Caki2 (cell line): Measurements from ENCODE around the gene EPHB1. TPM values are rescaled to one million over a fixed set of nuclear protein-coding genes. Genes with fewer than 3 reads are reported as not detected.

ENCODE experiments used
- DNase-seq: peaks from one replicate; pipeline ENCODE4 v3.0.0-alpha.2; 2015; ENCODE audit warnings: low read depth
- in situ Hi-C: cut with HindIII; loops from 2 replicates; pipeline ENCODE4 v1.10.0; 2016; ENCODE audit warnings: low sequenced_read_pairs, low pct_unique_long_range_greater_than_20kb, mixed read lengths
- total RNA-seq: library from RNA; depleted of rRNA; stranded (reverse); fragments of >200 nt; shearing (Covaris generic); gene quantifications from 2 replicates; pipeline ENCODE4 v1.2.3, GENCODE V29; 2014; ENCODE audit warnings: low replicate concordance

Gene EPHB1
- total RNA-seq, 1 experiment from 2014 or later, result 4.1 TPM

DNA sequence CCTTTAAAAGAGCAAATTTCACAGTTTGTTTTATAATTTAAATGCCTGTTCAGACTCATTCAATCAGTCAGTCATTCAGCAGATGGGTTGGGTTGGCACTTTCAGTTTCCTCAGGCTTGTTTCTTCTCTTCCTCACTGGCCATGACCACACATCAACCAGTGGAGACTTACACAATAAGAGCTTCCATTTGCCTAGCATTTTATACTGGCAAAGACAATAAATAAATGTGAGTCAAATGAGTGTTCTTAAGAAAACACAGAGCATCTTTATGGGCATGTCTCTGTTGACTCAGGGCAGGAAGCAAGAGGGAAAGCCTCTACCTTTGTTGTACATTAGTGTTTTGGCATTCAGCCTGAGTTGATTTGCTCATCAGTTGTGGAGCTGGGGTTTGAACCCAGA, 122.6 kb downstream of the EPHB1 start:
- peak; percentile 10 for DNase-seq

DNA sequence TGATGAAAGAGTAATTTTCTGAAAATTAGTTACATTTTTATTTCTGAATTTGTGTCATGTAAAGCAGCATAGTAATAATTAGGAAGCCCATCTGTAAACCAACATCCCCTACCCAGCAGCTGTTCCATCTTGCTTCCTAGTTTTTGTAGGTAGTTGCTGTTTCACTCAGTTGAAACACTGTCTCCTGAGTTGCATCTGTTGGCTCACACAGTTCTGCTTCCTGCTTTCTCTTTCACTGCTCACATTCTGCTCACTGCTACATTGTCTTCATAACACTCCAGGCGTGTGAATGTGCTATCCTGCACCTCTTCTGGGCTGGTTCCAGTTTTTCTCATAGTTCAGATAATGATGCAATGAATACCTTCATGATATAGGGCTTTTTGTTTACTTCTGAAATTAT, 123.4 kb downstream of the EPHB1 start:
- DNase-seq, result no peak
- in situ Hi-C loops, result no loop called here

More for the DNA sequence above, 122.6 kb downstream of the EPHB1 start:
- in situ Hi-C loops, result no loop called here

DNA sequence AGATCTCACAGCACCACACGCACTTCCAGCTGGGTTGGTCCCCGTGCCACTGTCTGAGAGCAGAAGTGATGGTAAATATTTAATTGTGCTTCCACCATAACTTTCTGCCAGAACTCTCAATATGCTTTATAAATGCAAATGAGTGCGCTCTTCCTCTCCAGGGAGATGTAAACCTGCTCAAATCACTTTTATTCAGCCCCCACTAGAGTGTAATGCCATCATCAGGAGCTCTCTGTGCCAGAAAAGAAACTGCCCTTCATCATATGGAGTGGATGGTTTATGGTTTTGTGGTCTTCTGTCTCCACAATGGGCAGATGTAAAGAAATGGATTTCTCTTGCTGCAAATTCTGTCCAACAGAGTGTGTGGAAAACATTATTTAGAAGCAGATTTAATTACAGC, 127.0 kb downstream of the EPHB1 start:
- no peak for DNase-seq
- in situ Hi-C loops, result no loop called here

DNA sequence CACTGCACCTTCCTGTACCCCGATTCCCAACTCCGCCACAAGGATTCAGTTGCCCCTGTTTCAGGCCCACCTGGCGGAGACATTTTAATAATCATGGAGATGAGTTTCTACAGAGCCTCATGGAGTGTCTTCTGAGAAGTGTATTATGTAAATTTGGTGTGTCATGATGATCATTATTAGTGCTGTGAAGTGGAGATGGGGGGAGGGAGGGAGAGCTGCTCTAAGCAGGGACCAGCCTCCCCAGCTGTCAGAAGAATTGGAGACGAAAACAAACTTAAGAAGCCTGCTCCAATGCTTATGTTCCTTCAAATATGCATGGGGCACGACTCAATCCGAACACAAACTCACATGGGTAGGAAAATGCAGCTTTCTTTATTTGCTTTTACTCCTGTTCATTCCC, 127.8 kb downstream of the EPHB1 start:
- no peak for DNase-seq
- in situ Hi-C loops, result no loop called here

DNA sequence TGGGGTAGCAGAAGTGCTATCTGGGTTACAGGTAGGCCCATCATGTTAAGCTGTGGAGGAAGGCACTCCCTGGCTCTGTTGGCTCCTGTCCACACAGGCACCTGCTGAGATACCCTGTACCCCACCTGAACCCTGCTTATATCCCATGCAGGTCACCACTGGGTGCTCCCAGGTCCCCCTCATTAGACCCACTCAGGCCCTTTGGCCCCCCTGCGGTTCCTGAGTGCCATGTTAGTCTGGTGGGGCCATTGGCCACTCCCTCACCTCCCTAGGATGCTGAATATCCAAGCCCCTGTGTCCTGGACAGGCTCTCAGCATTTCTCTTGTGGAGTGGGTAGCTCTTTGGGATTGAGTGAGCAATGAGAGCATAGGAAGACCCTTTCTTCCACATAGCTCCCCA, 128.2 kb downstream of the EPHB1 start:
- in situ Hi-C loops, result no loop called here
- no peak for DNase-seq

DNA sequence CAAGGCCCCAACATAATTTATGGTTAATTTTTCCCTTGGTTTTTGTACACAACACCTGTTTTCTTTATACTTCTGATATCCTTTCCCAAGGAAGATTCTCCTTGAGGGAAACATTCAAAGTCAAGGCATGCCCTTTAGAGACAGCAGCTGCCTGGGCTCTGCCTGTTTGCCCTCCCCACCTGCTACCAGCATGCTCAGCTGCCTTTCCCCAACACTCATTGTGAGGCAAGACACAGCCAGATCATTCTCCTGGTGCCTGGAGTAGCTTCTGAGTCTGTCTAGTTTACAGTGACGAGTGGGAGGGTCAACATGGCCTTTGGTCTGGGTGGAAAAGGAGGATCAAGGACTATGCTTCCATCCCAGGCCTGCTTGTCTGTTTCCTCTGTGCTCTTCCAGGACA, 132.5 kb downstream of the EPHB1 start:
- in situ Hi-C loops, result no loop called here
- DNase-seq, result no peak

DNA sequence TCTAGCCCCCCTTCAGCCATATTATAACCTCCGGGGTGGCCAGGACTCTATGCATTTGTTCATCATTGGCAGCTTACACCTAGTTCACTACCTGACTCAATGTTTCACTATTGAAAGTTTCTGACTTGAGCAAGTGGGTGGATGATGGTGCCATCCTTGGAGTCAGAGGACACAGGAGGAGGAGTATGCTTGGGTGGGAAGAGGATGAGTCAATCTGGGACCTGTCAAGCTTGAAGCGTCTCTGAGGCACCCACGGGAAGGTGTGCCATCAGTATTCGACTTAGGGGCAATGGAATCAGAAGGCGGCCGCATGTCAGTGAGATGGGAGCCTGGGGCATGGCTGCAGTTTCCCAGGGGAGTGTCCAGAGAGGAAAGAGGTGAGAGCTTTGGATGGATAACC, 133.3 kb downstream of the EPHB1 start:
- DNase-seq, result no peak
- in situ Hi-C loops, result no loop called here

DNA sequence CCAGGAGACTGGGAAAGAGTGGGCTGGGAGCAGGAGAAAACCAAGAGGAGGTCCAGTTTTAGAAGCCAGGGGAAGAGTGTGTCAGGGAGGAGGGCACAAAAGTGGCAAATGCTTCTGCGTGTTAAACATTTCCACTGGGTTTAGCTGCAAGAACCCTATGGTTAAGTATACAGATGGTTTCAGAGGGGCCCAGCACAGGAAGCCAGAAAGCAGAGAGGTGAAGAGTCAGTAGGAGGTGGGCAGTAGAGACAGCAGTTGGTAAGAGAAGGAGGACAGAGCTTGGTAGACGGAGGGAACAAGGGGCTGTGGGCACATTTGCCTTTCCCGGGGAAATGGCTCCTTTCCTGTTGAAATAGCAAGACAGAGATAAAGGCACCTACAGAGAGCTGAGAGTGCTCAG, 133.8 kb downstream of the EPHB1 start:
- no peak for DNase-seq
- in situ Hi-C loops, result no loop called here

DNA sequence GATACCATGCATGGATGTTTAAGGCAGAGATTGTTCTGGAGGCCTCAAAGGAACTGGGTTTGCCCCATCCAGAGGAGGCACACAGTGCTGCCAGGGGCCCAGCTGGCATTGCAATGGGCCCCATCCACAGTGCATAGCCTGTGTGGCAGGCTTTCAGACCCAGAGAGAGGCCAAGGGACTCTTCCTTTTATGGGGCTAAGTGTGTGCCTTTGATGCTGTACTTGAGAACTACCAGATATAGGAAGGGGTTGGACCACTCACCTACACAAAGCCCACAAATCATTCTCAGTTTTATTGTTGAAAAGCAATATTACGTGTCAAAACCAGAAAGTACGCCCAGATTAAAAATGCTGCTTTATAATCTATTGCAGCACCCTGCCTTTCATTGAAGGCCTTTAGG, 134.9 kb downstream of the EPHB1 start:
- no peak for DNase-seq
- in situ Hi-C loops, result no loop called here

DNA sequence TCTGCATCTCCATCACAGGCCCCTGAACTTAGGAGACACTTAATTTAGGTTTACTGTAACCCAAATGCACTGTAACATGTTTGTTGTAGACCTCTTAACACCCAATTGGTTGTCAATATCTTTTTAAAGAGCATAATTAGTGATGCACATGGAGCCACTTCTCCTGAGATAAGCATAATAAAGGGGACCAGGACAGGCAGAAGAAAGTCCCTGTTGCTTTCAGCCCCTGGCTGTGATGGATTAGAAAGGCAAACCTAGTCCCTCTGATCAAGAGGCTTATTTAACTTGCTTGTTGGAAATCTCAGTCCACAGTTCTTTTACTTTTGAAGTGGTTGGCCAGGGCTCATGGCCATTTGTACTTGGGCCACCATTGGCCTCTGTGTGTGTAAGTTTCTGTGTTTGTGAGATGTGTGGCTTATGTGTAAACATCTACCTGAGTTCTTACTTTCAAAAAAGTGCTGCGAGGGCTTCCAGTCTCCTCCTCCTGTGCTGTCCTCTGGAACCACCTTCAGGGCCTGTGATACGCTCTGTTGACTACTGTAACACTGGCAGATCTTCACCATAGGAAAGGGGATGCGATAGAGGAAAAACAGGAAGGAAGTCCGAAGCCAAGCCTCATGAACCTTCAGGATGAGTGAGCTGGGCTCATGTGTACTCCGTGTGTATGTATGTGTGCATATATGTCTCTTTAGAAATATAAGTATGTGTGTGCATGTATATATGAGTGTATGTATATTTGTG, 136.2 kb downstream of the EPHB1 start:
- in situ Hi-C loops, result no loop called here
- no peak for DNase-seq

DNA sequence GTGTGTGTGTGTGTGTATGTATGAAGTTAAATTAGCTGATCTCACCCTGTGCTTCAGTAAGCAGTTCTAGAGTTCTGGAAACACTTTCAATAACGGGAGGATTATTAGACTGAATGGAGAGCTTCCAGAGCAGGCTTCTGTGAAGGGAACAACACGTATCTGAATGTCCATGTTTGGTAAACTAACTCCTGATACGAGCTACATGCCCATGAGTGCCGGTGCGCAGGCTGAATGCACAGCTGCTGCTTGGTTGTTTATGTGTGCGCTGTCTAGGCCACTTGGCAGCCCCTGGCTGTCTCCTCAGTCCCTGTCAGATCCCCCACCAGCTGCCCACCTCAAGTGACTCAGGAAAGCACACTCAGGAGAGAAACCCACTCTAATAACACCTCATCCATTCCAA, 137.0 kb downstream of the EPHB1 start:
- in situ Hi-C loops, result no loop called here
- no peak for DNase-seq

DNA sequence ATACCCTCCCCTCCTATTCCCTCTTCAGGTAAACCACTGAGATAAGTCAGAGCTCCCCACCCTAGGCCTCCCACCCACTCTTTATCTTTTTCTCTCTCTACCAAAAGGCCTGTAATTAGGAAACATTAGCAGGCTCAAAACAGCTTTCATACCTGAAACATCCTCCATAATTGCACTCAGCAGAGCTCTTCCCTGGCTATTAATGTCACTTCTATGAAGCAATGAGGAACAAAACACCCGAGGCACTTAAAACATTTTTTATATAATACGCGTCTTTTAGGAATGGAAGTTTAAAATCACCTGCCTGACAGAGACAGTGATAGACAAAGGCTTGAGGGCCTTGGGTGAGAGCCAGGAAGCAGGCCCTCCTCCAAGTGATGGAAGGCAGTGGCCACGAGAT, 138.9 kb downstream of the EPHB1 start:
- DNase-seq, result no peak
- in situ Hi-C loops, result no loop called here

DNA sequence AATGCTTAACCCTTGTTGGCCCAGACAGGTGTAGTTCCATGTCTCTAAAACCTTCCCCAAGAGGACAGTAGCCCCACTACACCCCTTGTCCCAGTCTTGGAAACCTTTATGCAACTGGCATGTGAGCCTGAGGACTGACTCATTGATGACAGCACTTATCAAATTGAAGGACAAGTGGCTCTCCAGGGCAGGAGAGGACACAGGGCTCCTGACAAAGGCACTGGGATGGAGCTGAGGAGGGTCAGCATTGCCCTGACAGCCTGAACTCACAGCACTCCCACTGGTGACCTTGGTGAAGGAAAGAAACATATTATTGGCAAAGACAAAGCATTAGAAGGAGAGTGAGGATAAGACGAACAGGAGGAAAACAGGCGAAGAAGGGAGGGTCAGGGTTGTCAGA, 139.9 kb downstream of the EPHB1 start:
- in situ Hi-C loops, result no loop called here
- DNase-seq, result no peak

DNA sequence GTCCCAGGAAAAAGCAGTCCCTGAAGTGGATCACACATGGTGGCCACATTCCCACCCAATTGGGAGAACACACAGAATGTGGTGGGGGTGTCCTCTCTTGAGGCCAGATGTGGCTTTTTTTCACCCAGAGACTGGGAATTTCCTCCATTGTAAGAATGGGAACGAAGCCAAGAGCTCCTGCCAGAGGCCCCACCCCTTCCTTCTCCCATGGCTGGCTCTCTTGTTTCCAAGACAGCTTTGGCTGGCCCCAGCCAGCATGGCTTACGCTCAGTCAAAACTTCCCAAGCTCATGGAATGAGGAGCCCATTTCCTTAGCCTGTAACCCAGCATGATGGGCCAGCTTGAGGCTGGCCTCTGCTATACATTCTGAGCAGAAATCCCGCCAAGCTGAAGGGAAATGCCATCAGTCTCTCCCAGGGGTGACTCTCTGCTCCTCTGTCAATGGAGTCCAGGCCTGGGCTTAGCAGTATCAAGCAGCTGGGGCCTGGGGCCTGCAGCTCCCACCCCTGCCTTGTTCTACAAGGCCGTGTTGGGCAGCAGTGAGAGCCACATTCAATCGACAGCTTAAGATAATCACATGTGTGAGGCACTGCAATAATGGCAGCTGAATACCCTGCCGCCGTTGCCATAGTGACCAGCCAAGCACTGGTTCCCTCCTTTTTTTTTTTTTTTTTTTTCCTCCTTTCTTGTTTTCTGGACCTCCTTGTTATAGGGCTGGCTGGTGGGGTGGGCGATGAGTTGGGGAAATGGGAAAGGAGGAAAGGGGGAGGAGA, 142.4 kb downstream of the EPHB1 start:
- in situ Hi-C loops, result no loop called here
- peak; percentile 22 for DNase-seq

DNA sequence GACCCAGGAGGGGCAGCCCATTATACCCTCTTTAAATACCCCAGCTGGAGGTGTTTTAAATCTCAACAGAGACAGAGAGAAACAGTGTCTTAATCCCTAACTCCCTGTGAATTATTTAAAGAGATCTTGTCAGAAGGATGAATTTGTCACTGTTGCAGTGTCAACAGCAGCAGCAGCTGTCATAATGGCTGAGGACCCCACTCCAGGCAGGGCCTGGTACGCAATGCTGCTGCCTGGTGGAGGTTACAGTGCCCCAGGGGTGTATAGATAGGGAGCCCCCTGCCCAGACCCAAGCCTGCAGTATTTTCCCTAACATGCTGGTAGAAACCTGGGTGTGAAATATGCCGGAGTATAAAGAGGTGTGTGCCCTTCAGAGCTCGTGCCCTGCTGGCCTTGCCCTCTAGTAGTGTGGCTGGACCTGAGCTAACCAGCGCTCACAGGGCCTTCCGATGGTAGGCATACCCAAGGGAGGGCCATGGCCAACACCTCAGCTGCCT, 143.0 kb downstream of the EPHB1 start:
- DNase-seq, result no peak
- in situ Hi-C loops, result no loop called here

DNA sequence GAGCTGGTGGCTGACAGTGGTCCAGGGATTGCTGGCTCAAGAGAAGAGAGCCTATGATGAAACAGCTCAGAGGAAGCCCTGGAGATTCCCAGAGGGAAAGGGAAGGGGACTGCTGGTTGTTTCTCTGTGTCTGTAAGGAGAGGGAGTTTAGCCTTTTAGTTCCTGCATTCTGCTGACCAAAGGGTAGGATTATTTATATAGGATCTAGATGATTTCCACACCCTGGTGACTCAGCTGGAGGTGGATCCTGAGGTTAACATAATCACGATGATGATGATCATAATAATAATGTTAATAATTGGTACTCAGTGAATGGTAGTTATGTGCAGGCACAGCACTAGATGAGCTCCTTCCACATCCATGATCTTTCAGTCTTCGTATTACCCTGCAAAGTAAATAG, 144.9 kb downstream of the EPHB1 start:
- DNase-seq, result no peak
- in situ Hi-C loops, result no loop called here

DNA sequence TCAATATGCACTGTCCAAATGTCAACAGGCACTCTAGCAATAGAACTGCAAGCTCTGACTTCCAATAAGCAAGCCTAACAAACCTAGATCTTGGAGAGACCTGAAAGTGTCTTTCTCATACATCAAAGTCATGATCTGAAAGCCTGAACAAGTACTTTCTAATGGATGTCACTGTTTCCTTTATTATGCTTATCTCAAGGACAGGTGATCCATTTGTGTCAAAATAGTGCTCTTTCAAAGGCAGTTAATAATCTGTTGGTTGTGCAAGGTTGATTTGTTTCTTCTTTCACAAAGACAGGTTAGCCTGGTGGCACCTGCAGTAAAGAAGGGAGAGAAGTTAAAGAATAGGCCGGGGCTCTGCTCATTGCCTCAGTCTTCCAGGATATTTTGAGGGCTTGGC, 146.8 kb downstream of the EPHB1 start:
- in situ Hi-C loops, result no loop called here
- no peak for DNase-seq

DNA sequence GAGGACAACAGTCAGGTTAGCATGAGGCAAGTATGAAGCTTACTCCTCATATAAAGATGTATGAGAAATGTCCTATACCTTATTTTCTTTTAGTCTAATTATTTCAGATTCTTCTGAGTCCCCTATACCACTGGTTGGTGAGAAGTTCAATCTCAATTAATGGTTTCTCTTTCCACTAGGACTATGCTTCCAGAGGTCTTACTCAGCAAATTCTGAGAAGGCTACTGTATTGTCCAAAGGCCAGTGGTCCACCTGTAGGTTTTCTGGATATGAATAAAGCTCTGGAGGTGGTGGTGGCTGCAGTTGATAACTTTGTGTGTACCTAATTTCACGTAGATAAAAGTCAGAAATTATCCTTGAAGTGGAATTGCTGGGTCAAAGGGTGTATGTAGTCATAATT, 149.4 kb downstream of the EPHB1 start:
- in situ Hi-C loops, result no loop called here
- DNase-seq, result no peak

DNA sequence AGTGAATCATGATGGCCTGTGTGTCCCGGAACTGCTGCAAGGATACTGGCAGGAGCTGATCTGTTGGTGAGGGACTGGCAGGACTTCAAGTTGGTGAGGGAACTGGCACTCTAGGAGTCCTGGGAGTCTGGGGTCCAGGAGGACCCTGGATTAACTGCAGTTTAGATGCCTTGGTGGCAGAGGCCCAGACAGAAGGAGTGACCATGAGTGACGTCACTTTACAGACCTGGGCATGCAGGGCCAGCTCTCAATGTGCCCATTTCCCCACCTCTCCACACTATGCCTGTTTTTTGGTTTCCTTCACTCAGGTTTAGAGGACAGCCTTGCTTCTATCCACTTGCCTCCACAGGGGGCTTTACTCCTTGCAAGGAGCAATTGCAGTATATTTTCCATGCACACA, 154.1 kb downstream of the EPHB1 start:
- in situ Hi-C loops, result no loop called here
- no peak for DNase-seq

DNA sequence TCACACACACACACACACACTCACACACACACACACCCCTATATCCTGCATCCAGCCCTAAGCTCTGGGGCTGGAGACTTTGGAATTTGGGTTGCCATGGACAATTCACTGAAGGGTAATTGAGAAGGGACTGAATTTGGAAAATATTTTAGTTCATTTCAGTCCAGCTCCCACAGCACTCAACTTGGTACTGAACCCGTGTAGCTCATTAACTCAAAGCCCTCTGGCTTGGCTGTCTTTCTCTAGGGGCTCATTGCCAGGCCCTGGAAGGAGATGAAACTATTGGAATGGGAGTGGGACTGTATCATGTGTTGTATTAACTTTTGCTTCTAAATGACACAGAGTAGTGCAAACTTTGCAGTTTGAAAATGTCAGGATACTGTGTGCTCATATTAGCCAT, 157.3 kb downstream of the EPHB1 start:
- in situ Hi-C loops, result no loop called here
- DNase-seq, result no peak
